HK-2 (cell line): Measurements from ENCODE around the gene PIP4K2A.
A peak's percentile ranks its signal among the peaks of the same experiment; 100 is the strongest.
"Not testable (repeated sequence)": the region's sequence is repeated elsewhere in the genome, so short reads cannot be mapped to it uniquely, and the experiment has no call there.

ENCODE experiments used
- DNase-seq: peaks from one replicate; pipeline ENCODE4 v3.0.0-alpha.2; 2018; ENCODE audit not compliant: unreplicated experiment

The PIP4K2A gene

GRCh38 chr10:22714479-22715289 lies at the start of gene PIP4K2A:
TSS of gene PIP4K2A (minus strand) at chr10:22714578. CDS start at chr10:22714326, 252 bp downstream.
- no peak for DNase-seq

GRCh38 chr10:22761569-22762220 lies 47.3 kb upstream of the PIP4K2A start:
- DNase-seq, result no peak

- DNase-seq, result no peak
Observed at GRCh38 chr10:22760025-22760424, 45.6 kb upstream of the PIP4K2A start.

DNA sequence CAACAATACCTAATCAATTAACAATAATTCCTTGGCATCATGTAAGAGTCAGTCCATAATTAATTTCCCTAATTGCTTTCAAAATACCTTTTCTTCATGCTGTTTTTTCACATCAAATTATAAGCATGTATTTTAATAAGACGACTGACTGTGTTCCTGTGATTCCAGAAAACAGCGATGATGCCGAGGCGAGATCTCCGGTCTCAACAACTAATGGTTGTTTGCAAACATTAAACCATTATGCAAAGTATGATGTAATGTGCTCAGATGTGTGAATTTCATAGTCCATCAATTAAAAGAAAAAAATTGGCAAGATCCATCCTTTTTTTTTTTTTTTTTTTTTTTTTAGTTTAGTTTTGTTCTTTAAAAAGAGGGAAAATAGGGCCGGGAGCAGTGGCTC lies 44.5 kb upstream of the PIP4K2A start:
- DNase-seq, result no peak

- DNase-seq, result no peak
Observed at GRCh38 chr10:22754296-22754695, 39.9 kb upstream of the PIP4K2A start.

DNA sequence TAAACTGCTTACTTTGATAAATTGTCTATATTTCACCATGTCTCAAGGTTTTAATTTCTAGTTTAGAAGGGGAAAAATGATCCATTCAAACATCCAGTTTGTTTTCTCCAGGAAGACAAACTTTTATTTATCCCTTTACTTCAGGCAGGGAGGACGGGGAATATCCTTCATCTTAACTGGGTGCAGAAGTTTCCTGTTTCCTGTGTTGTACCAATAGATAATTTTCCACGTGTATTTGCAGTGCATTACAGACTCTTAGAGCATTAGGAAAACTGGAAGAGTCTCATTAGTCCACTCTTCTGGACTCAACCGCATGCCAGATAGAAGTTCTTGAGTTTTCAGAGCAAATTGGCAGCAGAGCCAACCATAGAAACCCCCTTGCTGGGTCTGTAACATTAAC lies 39.4 kb upstream of the PIP4K2A start:
- DNase-seq, result no peak

GRCh38 chr10:22752272-22752889 lies 38.0 kb upstream of the PIP4K2A start:
- no peak for DNase-seq

DNA sequence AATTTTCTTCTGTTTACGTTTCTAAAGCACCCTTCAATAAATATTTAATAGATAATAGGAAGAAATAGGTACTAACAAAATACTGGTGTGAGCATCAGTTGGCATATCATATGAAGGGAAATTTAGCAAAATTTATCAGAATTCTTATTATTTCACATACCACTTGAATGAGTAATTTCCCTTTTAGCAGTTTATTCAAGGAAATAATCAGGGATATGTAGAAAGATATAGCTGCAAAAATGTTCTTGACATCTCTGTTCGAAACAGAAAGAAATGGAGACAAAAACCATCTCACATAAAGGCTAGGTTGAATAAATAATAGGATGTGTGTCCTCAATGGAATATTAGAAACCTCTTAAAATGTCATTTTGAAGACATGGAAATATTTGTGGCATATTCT lies 35.8 kb upstream of the PIP4K2A start:
- no peak for DNase-seq

DNA sequence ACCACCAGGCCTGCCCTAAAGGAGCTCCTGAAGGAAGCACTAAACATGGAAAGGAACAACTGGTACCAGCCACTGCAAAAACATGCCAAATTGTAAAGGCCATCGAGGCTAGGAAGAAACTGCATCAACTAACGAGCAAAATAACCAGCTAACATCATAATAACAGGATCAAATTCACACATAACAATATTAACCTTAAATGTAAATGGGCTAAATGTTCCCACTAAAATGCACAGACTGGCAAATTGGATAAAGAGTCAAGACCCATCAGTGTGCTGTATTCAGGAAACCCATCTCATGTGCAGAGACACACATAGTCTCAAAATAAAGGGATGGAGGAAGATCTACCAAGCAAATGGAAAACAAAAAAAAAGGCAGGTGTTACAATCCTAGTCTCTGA lies 30.5 kb upstream of the PIP4K2A start:
- DNase-seq, result not testable (repeated sequence)

GRCh38 chr10:22742678-22743077 lies 28.3 kb upstream of the PIP4K2A start:
- DNase-seq, result no peak

GRCh38 chr10:22741631-22742030 lies 27.3 kb upstream of the PIP4K2A start:
- DNase-seq, result not testable (repeated sequence)

DNA sequence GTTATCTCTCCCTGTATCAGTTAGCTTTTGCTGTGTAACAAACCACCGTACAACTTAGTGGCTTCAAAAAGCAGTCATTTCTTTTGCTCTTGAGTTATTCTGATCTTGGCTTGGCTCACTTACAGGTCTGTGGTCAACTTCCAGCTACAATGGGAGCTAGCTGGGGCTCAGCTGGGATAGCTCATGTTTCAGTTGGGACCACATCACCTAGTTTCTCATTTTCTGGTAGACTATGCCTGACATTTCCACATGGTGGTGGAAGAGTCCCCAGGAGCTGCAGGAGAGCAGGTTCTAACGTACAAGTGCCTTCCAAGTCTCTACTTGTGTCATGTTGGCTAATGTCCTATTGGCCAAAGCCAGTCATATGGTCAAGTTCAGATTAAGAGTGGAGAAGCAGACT lies 25.8 kb upstream of the PIP4K2A start:
- no peak for DNase-seq

GRCh38 chr10:22737587-22737986 lies 23.2 kb upstream of the PIP4K2A start:
- DNase-seq, result peak; percentile 38

DNA sequence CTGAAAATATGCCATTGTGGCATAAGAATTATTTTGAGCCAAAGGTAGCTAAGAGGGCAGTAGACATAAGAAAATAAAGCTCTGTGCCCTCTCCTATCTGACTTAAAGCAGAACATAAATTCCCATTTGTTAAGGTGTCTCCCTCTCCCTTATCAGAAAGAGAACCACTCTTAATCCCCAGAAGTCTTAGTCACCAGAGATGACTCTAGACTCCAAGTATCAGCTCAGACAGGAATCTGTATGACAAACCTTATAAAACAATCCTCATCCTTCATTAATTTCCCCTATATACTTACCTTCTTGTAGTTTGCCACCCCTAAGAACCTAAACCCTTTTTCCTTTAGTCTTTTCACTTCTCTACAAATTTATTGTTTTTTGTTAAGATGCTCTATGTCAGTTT lies 21.8 kb upstream of the PIP4K2A start:
- no peak for DNase-seq

DNA sequence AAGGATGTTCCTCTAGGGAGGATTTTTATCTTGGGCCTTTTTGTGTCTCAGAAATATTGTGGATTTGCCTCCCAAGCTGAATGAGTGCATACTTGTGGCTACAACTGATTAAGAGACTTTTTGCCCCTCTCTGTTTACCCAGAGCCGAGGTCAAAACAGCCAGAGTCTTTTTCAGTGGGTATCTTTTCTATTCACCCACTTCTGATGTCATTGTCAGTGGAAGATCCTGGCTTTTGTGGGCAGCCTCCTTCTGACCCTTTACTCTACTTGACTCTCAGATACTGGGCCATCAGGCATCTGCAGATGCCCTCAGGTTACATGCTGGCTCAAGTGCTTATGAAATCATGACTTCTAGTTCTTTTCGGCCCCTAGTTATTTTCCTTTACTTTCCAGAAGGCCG lies 19.6 kb upstream of the PIP4K2A start:
- DNase-seq, result no peak

DNA sequence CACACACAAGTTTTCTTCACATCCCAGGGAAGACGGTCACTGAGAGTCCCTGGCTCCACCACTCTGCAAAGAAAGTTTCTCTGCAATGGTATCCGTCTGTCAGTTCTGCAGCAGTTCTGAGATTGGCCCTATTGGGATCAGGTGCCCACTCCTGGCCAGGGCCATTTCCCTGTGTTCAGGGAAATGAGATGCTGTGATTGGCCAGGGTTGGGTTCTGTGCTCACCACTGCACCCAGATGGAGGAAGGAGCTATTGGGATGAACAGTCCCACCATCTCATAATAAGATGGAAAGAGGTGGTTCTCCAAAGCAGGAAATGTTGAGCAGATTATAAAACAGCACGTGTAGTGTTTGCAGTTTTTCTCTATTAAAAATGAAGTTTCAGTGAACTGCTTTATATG lies 13.3 kb upstream of the PIP4K2A start:
- no peak for DNase-seq

GRCh38 chr10:22727112-22727511 lies 12.7 kb upstream of the PIP4K2A start:
- no peak for DNase-seq

GRCh38 chr10:22724773-22725172 lies 10.4 kb upstream of the PIP4K2A start:
- DNase-seq, result no peak

GRCh38 chr10:22723783-22724182 lies 9.4 kb upstream of the PIP4K2A start:
- DNase-seq, result no peak

DNA sequence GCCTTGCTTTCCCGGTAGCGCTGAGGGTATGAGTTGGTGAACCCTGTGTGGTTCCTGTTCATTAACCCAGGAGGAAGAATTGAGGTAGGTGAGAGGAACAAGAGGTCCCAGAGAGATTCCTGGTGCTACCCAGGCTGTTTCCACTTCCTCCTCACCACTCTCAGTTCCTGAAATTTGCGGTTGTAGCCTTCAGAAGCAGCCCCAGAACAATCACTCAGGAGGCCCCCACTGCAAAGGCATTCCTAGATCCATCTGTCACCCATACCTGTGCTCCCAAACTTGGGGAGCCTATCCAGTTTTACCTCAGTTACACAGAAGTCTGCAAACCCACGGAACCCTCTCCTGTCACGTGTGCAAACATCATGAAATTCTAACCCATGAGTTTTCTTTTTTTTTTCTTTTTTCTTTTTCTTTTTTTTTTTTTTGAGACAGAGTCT lies 9.0 kb upstream of the PIP4K2A start:
- no peak for DNase-seq

DNA sequence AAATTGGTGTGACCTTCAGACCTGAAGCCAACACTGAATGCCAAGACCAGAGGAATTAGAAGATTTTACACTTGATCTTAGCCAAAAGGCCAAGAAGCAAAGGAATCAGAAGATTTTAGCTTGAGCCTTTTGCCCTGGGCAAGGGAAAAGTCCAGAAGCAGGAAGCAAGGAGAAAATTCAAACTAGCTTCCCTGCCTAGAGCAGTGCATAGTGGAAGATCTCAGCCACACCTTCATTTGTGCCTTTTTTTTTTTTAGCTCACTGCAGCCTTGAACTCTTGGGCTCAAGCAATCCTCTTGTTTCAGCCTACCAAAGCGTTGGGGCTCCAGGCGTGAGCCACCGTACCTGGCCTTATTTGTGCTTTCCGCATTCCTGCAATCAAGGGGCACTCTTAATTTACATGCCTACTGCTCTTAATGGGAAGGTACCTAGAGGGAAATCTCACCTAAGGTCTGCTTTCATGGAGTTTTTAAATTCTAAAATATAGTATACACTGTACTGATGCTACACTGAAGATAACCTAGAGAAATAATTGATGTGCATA lies 8.3 kb upstream of the PIP4K2A start:
- DNase-seq, result no peak

DNA sequence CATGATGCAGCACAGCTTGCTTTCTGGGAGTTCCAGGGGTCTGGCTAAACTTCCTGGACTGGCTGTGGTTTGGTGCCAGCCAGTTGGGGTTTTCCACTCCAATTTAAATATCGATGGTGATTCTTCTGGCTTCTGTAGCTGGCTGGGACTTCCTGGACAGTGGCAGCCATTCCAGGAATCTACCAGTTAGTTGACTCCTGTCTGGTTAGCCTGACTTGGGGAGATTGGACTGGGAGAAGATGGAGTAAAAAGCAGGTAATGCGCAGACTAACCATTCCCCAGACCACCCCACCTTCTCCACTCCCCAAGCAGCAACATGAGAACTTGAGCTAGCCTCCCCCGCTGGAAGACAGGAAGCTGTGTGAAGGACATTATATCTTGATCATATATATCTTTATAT lies 6.3 kb upstream of the PIP4K2A start:
- DNase-seq, result no peak
